Epidermal melanocyte (primary cell): Measurements from ENCODE around the gene DOHH.

ENCODE experiments used
- DNase-seq: peaks from one replicate; pipeline ENCODE4 v3.0.0; 2011; ENCODE audit warnings: low spot score; ENCODE audit not compliant: insufficient read length

Gene DOHH

GRCh38 chr19:3479834-3480215 is 20.6 kb downstream of the DOHH start:
- no peak for DNase-seq

- DNase-seq = no peak
Measured at GRCh38 chr19:3479177-3479833, 21.2 kb downstream of the DOHH start.

GRCh38 chr19:3478409-3479176 is 21.9 kb downstream of the DOHH start:
- DNase-seq = no peak

GRCh38 chr19:3477951-3478350 is 22.5 kb downstream of the DOHH start:
- no peak for DNase-seq

- DNase-seq = no peak
Measured at GRCh38 chr19:3477506-3477905, 23.0 kb downstream of the DOHH start.

- no peak for DNase-seq
Measured at GRCh38 chr19:3476830-3477229, 23.6 kb downstream of the DOHH start.

- no peak for DNase-seq
Measured at GRCh38 chr19:3475449-3475848, 25.0 kb downstream of the DOHH start.

GRCh38 chr19:3474614-3475013 is 25.9 kb downstream of the DOHH start:
- no peak for DNase-seq

GRCh38 chr19:3474010-3474409 is 26.5 kb downstream of the DOHH start:
- no peak for DNase-seq

GRCh38 chr19:3471954-3472655 is 28.4 kb downstream of the DOHH start:
- no peak for DNase-seq

GRCh38 chr19:3470500-3471128 is 29.9 kb downstream of the DOHH start:
- DNase-seq = no peak

- no peak for DNase-seq
Measured at GRCh38 chr19:3469638-3470499, 30.6 kb downstream of the DOHH start.

GRCh38 chr19:3468211-3468610 is 32.3 kb downstream of the DOHH start:
- DNase-seq = no peak

- DNase-seq = no peak
Measured at GRCh38 chr19:3467437-3468198, 32.9 kb downstream of the DOHH start.

GRCh38 chr19:3466635-3467034 is 33.8 kb downstream of the DOHH start:
- DNase-seq = no peak

GRCh38 chr19:3465552-3465951 is 34.9 kb downstream of the DOHH start:
- DNase-seq = no peak

- no peak for DNase-seq
Measured at GRCh38 chr19:3464587-3465235, 35.8 kb downstream of the DOHH start.

- no peak for DNase-seq
Measured at GRCh38 chr19:3463714-3464586, 36.5 kb downstream of the DOHH start.
